GM18505 (cell line): ENCODE measurements around the gene GMPPB.
"Not testable (repeated sequence)": the region's sequence is repeated elsewhere in the genome, so short reads cannot be mapped to it uniquely, and the experiment has no call there.

ENCODE experiments used
- ATAC-seq: cut with Tn5 transposase; IDR thresholded peaks from one replicate; pipeline ENCODE4 v1.9.1; 2021; ENCODE audit not compliant: unreplicated experiment
- POLR2A ChIP-seq: IDR thresholded peaks from 4 replicates; pipeline ENCODE4 v1.6.1; 2011; ENCODE audit warnings: borderline replicate concordance; ENCODE audit not compliant: insufficient read depth, insufficient read length; ENCODE audit errors: extremely low read depth

Gene GMPPB

GRCh38 chr3:49702672-49703071, 21.1 kb downstream of the GMPPB start:
- no peak for ATAC-seq
- TF ChIP-seq POLR2A: no peak

- TF ChIP-seq POLR2A: no peak
- ATAC-seq: no peak
Measured at GRCh38 chr3:49701388-49702077, 22.2 kb downstream of the GMPPB start.

GRCh38 chr3:49700453-49701128, 23.2 kb downstream of the GMPPB start:
- ATAC-seq: no peak
- TF ChIP-seq POLR2A: no peak

GRCh38 chr3:49700014-49700413, 23.7 kb downstream of the GMPPB start:
- ATAC-seq: no peak
- no peak for TF ChIP-seq POLR2A

GRCh38 chr3:49699281-49699979, 24.3 kb downstream of the GMPPB start:
- no peak for ATAC-seq

GRCh38 chr3:49695350-49696015, 28.3 kb downstream of the GMPPB start:
- ATAC-seq: not testable (repeated sequence)

More at GRCh38 chr3:49699281-49699979, 24.3 kb downstream of the GMPPB start:
- TF ChIP-seq POLR2A: no peak

GRCh38 chr3:49694409-49695070, 29.2 kb downstream of the GMPPB start:
- ATAC-seq: not testable (repeated sequence)

- not testable (repeated sequence) for ATAC-seq
Measured at GRCh38 chr3:49691481-49691880, 32.3 kb downstream of the GMPPB start.

- not testable (repeated sequence) for ATAC-seq
Measured at GRCh38 chr3:49690856-49691255, 32.9 kb downstream of the GMPPB start.

- peak; percentile 3 for ATAC-seq
Measured at GRCh38 chr3:49689908-49690624, 33.7 kb downstream of the GMPPB start.

GRCh38 chr3:49689046-49689907, 34.5 kb downstream of the GMPPB start, which contains the start of the genes MST1 and RNF123:
MST1 (minus strand) TSS chr3:49689474; CDS start chr3:49688691, 783 bp downstream.
RNF123 (plus strand) TSS chr3:49689557; CDS start chr3:49691166, 1,609 bp downstream.
- peak; percentile 79 for TF ChIP-seq POLR2A
- ATAC-seq: peak; percentile 65

GRCh38 chr3:49688338-49689045, 35.3 kb downstream of the GMPPB start:
- peak; percentile 5 for ATAC-seq

- ATAC-seq: not testable (repeated sequence)
Measured at GRCh38 chr3:49687424-49687795, 36.3 kb downstream of the GMPPB start.

- not testable (repeated sequence) for ATAC-seq
Measured at GRCh38 chr3:49686769-49687423, 36.9 kb downstream of the GMPPB start.

- ATAC-seq: not testable (repeated sequence)
Measured at GRCh38 chr3:49686346-49686745, 37.4 kb downstream of the GMPPB start.

GRCh38 chr3:49685846-49686245, 37.9 kb downstream of the GMPPB start:
- not testable (repeated sequence) for ATAC-seq
